Colon (tissue), 2 donors: ENCODE measurements around the gene TRPM8.
"Not testable (repeated sequence)": the region's sequence is repeated elsewhere in the genome, so short reads cannot be mapped to it uniquely, and the experiment has no call there.

Experiments
- FAIRE-seq: peaks from 2 replicates; lab custom pipeline; 2012; peaks lifted over from hg19 to GRCh38; lab: Jason Lieb, UNC
- donor health status: control.
- donor health status: control.

Gene TRPM8

DNA sequence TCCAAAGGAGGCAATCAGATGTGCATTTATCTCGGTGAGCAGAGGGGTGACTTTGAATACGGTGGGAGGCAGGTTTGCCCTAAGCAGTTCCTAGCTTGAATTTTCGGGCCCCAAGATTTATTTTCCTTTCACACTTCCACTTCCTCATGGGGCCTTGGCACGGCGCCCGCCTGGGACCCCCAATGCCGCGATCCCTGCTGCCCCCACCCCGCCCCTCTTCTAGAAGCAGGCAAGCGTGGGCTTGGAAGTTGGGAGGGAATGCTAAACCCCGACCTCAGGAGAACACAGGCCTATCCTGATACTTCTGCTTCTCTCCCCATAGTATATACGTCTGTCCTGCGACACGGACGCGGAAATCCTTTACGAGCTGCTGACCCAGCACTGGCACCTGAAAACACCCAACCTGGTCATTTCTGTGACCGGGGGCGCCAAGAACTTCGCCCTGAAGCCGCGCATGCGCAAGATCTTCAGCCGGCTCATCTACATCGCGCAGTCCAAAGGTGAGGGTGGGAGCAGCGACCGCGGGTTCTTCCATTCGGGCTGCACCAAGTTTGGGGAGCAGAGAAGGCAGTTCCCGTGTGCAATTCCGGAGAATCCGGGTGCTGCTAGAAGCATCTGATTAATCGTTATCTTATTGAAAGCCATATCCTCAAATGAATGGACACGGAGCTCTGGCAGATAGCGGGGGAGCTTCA, 21.6 kb downstream of the TRPM8 start:
- no peak for FAIRE-seq

DNA sequence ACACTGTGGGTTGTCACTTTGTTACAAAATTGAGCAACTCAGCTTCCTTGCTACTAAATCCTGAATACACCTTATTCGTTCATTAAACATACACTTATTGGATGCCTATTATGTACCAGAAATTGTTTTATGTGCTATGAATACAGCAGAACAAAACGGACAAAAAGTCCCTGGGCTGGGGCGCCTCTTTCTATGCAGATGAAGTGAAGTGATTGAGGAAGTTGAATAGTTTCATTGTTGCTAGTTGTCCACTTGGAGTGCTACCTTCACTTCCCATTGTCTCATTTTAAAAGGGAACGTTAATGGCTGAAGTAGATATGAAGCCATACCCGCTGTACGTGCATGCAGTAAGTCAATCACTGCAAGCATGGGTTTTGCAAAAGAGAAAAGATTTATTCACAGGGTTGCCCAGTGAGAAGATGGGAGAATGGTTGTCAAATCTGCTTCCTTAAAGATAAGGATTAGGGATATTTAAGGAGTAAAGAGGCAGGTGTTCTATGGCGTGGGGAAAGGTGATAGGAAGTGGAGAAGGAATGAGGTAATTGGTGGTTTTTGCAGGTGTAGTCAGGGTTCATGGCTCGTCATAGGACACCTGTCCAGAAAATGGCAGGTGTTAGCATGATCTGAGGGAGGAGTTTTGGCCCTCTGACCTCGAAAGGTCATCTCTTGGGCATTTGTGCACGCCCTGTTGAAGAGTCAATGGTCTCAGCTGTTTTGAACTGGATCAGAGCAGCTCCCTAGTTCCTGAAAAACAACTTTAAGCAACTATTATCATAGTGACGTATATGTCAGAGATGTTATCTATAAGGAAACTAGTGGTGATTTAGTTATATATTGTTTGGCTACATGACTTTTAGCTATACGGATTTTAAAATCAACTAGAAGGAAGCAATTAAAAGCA, 23.5 kb downstream of the TRPM8 start:
- FAIRE-seq = no peak

DNA sequence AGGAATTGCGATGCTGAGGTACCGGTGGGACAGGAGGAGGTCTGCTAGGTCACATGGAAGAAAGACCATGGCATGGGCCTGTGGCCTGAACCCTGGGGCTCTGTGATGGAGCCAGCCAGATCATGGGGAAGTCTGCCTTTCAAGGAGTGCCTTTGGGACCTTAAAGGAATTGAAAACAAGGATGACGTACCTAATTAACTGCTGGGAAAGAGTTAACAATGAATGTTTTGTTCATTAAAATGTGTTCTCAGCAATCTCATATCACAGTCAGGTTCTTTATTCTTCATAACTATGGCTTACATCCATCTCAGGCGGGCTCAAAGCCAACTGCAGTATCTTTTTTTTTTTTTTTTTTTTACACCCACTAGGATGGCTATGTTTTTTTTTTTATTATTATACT, 25.6 kb downstream of the TRPM8 start:
- no peak for FAIRE-seq

DNA sequence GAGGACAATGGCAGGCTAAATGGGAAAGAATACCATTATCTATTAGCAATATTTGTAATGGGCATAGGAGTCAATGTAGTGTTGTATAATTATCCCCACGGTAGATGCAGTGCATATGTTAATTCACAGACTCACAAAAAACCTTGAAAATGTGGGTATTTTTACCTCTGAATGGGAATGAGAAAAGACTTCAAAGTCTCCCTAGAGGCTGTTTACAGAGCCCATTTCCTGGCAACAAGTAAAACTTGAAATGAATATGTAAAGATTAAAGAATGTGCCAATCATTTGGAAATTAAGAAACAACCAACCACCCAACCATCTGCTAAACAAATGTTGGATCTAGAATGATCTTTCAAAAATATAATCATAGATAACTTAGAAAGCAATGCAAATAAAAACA, 27.1 kb downstream of the TRPM8 start:
- FAIRE-seq = no peak

DNA sequence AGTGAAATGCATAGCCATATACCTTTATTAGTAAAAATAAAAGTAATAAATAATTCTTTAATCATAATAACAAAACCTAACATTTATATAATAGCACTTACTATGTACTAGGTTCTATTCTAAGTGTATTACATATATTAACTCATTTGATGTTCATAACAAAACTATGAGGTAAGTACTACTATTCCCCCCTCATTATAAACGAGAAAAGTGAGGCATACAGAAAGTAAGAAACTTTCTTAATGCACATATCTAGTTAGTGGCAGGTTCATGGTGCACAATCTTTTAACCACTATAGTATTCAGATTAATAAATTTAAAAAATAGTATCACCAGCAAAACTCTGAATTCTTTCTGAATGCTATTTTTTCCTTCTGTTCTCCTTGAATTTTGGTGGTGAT, 27.5 kb downstream of the TRPM8 start:
- no peak for FAIRE-seq

DNA sequence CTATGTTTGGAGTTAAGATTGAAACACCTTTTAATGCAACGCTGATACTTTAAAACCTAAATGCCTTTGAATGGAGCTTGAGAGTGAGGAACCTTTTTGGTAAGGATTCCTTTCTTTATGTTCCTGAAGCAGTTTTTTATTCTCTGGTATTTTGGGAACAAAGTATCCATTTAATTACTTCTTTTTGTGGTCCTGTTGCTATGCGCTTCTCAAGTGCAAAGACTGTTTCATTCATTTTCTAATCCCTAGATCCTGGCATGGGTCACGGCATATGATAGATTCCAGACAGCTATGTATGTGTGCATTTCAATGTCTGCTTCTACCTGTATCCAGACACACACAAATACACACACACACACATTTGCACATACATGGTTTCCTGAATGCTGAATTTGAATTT, 28.0 kb downstream of the TRPM8 start:
- FAIRE-seq = no peak

DNA sequence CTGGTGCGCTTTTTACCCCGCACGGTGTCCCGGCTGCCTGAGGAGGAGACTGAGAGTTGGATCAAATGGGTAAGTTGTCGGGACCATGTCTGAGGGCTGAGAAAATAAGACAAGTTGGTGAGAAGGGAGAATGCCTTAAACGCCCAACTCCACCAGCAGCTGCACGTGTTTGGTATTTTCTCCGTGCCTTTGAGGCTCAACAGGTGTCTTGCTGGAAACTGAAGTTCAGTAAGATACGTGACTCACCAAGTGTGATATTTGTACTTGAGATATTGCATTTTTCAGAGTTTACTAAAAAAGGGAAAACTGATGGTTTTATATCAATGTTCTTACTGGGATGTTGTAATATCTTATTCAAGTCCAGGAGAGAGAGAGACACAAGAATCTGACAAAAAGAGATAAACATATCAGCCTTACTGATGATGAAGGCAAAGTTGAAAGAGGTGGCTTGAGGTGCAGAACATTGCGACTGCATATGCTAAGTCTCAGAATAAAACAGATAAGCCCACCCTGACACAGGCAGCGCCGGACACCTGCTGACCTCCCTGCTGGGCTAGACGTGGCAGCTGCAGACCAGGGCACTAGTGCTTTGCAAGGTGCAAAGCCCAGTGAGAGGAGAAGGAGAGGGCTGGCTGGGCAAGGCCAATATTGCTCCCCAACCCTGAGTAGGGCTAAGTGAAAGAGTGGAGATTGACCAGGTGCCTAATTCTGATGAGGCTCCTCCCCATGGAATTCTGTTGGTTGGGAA, 33.1 kb downstream of the TRPM8 start:
- FAIRE-seq = no peak

DNA sequence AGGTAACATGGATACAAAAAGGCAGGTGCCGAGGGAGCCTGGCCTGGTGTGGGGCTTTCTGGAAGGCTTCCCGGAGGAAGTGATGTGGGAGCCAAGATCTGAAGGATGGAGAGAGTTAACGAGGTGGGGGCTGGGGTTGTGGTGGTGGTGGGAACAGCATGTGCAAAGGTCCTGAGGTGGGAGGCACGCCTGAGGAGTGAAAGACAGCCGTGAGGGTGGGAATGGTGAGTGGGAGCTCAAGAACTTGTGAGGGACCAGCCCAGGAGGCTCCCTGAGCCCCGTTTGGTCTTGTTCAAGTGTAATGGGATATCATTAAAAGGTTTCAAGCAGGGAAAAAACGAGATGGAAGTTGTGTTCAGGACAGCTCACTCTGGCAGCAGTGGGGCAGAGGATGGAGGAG, 35.2 kb downstream of the TRPM8 start:
- no peak for FAIRE-seq

DNA sequence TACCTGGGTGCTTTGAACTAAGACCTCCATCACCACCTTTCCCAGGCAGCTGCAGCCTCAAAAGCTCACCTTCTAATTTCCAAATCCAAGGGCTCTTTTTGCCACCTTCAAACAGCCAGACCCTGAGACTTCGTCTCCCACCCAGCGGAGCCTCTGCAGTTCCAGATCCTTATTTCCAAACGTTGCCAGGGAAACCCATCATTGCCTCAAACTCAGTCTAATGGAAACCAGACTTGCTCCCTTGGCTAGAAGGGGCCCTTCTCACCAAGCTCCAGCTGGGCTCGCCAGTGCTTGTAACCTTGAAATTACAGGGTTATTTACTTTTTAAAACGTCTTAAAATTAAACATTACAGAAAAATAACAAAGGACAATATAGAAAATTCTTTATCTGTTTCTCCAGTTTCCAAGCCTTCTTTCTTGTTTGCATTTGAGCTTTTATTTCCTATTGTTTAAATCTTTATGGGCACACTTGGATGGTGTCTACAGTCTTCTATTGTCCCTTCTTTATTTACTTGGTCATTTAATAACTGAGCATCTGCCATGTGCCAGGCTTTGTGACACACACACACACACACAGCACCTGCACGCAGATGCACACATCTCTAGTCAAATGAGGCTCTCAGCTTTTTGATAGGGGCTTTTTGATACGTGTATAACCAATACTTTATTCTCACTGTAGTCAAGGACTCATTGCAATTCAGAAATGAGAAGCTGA, 36.1 kb downstream of the TRPM8 start:
- no peak for FAIRE-seq

DNA sequence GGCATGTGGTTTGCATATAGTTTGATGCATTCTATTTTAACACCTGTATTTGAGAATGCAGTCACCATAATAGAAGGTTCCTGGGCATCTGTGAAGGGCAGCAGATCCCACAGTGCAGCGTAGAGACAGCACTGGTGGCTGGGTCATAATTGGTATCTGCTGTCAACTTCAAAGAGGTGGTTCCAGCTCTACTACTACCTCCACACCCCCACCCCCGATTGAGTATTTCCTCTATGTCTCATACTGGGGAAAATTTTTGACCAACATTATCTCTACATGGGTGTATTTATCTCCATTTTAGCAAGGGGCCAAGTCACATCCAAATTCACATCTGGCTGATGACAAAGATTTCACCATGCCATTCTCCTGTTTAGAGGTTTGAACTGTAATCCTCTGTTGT, 43.0 kb downstream of the TRPM8 start:
- FAIRE-seq = no peak

DNA sequence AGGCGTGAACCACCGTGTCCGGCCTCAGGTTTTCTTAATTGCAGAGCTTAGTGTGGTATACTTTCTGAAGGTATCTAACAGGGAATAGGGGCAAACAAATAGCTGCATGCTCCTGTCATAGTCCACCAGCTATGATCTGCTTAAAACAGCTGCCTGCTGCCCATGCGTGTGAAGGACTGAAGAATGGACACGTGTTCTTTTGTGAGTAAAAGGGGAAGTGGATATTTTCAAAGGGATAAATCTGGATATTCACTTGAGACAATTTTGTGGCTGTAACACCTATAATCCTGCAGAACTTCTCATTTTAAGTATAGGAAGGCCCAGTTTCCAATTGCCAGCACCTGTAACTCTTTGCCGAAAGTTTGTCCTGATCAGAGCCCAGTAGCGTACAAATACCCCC, 44.7 kb downstream of the TRPM8 start:
- no peak for FAIRE-seq

DNA sequence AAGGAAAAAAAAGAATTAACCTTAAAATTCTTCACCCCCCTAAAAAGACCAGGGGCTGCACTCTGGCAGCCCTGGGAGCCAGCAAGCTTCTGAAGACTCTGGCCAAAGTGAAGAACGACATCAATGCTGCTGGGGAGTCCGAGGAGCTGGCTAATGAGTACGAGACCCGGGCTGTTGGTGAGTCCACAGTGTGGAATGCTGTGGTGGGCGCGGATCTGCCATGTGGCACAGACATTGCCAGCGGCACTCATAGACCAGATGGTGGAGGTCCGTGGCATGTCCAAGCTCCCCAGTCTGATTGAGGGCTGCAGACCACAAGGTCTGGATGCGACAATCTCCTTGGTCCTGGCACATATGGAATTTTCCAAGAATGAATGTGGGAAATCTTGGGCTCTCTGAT, 47.4 kb downstream of the TRPM8 start:
- FAIRE-seq = no peak

DNA sequence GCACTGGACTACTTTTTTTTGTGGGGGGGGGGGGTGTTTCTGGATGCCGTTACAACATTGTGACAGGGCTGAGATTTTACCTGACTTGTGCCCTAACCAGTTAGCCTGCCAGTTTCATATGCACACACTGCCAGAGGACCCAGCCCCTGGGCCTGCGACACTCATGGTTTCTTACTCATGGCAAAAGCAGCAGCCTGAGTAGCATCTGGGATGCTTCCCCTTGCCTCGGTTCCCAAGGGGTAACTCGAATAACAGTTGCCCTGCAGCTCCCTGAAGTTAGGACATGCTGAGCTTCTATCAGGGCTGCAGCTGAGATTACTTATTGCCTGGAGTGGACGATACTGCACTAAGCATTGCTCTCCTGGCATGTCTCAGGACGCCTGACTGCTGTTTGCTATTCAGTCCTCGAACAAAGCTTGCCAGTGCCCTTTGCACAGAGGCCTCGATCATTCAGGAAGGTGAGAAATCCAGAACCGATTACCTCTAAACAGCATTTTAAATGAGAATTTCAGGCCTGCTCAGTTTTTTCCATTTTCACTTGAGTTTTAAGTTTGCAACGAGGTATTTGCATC, 47.9 kb downstream of the TRPM8 start:
- no peak for FAIRE-seq

DNA sequence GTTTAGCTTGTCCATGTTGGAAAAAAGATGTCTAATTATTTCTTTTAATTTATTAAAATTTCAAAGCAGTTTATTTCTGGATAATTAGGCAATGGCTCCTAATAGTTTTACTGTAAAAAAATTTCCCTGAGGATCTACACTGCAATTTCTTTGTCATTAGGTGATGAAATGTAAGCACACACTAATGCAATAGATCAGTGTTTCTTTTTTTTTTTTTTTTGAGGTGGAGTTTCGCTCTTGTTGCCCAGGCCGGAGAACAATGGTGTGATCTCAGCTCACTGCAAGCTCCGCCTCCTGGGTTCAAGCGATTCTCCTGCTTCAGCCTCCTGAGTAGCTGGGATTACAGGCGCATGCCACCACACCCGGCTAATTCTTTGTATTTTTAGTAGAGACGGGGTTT, 48.5 kb downstream of the TRPM8 start:
- FAIRE-seq = not testable (repeated sequence)

DNA sequence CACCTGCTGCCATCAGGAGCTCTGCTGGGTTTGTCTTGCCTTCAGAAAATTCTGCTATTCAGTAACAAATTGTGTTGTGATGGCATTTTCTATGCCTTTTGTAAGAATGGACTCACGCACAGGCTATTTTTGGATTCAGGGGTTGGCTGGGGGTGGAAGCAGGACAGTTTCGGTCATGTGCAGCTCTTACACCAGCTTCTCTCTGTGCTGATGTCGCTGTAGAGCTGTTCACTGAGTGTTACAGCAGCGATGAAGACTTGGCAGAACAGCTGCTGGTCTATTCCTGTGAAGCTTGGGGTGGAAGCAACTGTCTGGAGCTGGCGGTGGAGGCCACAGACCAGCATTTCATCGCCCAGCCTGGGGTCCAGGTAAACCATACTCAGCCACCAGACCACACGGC, 49.2 kb downstream of the TRPM8 start:
- no peak for FAIRE-seq

DNA sequence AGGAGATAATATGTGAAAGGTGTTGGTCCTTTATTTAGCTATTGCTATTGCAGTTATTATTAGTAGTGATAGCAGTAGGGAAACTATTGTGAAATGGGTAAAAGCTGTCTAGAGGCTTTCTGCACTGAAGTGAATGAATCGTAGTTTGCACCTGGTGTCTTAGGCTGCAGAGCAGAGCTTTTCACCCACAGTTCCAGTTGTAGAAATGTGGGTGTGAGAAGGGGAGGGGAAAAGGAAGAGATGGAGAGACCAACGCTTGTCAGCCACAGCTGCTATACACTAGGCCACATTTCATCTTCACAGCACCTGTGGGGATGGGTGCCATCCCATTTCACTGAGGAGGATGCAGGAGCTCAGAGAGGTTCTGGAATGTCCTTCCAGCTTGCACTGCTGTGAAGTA, 50.0 kb downstream of the TRPM8 start:
- FAIRE-seq = no peak

DNA sequence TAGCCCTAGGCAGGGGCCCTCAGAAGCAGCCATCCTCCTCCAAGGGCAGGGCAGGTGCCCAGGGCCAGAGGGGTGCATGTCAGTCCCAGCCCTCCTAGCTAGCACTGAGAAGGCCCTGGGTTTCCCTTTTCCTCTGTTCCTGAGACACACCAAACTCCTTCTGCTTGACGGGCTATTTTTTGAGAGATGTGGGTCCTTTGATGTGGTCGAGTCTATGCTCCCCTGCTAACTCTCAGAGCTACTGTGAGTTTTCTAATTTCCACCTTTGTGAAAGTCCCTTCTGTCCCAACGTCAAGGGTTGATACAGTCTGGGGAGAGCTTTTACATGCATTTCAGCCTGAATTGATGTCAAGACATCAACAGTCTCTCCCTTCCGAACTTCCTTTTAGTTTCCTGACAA, 51.4 kb downstream of the TRPM8 start:
- no peak for FAIRE-seq

DNA sequence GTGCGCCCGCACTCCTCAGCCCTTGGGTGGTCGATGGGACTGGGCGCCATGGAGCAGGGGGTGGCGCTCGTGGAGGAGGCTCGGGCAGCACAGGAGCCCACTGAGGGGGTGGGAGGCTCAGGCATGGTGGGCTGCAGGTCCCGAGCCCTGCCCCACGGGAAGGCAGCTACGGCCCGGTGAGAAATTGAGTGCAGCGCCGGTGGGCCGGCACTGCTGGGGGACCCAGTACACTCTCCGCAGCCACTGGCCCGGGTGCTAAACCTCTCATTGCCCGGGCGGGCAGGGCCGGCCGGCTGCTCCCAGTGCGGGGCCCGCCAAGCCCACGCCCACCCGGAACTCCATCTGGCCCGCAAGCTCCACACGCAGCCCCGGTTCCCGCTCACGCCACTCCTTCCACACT, 55.3 kb downstream of the TRPM8 start:
- not testable (repeated sequence) for FAIRE-seq

DNA sequence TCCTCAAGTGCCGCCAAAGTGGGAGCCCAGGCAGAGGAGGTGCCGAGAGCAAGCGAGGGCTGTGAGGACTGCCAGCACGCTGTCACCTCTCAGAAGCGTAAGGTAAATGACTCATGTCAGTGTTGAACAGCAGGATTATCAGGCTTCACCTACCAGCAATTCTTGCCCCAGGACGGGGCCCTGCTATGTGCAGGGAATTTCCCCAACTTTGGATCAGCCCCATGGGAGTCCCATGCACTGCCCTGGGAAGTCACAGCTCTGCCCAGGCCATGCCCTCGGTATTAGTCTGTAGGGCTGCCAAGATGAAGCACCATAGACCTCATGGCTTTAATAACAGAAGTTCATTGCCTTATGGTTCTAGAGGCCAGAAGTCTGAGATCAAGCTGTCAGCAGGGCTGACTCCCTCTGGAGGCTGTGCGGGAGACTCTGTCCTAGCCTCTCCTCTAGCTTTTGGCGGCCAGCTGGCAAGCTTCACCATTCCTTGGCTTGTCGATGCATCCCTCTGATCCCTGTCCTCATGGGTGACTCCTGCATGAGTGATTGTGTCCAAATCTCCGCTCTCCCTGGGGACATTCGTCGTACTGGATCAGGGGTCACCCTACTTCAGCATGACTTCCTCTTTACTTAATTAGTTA, 55.9 kb downstream of the TRPM8 start:
- FAIRE-seq = no peak

DNA sequence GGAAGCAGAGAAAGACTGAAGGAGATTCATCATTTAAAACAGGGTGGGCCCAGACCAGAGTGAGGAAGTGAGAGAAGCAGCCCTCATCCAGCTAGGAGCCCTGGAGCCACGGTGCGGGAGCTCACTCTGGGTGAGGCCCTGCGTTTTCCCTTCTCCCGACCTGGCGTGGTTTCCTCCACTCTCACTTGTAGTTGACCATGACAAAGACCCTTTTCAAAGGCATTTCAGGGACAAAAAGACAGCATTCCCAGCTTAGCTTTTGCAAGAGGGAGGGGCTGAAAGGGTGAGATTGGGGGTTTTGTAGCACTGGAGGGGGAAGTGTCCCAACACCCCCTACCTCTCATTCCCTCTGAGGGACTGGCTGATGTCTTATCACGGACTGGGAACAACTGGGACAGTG, 56.6 kb downstream of the TRPM8 start:
- no peak for FAIRE-seq

DNA sequence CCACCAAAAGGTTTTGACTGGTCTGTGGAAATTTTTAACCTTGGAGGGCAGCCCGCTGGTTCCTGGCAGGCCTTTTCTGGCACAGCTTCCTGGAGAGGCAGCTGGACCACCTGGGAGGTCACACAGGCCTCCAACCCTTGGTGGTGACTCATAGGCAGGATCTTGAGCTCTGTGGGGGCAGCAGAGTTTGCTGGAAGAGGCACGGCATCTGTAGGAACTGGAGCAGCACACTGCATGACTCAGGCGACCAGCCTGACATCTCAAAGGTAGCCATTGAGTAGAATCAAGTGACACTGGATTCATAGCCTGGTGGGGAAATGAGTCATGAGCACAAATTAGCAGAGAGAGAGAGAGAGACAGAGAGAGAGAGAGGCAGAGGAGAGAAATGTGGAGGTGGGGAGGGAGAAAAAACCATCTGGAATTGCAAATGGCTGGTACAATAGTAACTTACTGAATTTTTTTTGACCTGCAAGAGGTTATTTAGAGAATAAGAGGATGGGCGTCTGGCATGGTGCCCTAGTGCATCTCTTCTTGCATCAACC, 57.4 kb downstream of the TRPM8 start:
- no peak for FAIRE-seq
